GM19438 (cell line): Measurements from ENCODE around the gene NUP50.

Experiments
- ATAC-seq: cut with Tn5 transposase; IDR thresholded peaks from one replicate; pipeline ENCODE4 v1.9.1; 2021; ENCODE audit warnings: low read depth; ENCODE audit not compliant: unreplicated experiment

NUP50 gene

GRCh38 chr22:45192701-45193187, 29.0 kb downstream of the NUP50 start:
- ATAC-seq, result no peak

- no peak for ATAC-seq
Measured at GRCh38 chr22:45194686-45195085, 31.0 kb downstream of the NUP50 start.

DNA sequence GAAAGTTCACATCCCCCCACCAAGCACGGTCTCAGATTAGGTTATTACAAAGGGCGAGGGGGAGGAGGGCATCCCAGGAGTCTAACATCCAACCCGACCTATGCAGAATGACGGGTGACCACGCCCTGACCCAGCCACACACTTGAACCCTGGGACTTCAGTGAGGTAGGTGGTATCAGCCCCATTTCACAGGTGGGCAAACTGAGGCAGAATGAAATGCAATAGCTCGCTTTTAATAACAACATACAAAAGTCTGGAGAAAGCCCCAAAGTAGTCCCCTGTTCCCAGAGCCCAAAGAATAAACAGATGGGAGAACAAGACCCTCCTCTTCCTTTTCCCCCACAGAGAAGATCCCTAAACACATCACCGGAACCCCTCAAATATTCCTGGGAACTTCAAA, 31.9 kb downstream of the NUP50 start:
- ATAC-seq, result no peak

DNA sequence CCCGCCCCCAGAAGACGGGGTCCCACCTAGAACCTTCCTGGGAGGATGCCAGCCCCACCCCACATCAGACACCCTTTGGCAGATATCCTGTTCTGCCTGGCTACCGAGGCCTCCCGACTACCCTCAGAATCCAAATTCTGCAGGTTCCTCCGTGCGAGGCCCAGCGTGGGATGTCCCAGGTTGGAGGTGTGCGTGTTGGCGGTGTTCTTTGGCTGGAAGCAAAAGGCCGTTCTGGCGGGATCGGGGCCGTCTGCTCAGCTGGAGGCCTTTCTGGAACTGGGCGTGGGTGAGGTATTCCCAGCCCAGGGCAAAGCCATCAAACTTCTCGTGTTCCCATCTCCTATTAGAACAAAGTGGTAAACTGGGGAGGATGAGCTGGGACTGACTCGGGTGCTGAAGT, 32.6 kb downstream of the NUP50 start:
- ATAC-seq, result no peak

DNA sequence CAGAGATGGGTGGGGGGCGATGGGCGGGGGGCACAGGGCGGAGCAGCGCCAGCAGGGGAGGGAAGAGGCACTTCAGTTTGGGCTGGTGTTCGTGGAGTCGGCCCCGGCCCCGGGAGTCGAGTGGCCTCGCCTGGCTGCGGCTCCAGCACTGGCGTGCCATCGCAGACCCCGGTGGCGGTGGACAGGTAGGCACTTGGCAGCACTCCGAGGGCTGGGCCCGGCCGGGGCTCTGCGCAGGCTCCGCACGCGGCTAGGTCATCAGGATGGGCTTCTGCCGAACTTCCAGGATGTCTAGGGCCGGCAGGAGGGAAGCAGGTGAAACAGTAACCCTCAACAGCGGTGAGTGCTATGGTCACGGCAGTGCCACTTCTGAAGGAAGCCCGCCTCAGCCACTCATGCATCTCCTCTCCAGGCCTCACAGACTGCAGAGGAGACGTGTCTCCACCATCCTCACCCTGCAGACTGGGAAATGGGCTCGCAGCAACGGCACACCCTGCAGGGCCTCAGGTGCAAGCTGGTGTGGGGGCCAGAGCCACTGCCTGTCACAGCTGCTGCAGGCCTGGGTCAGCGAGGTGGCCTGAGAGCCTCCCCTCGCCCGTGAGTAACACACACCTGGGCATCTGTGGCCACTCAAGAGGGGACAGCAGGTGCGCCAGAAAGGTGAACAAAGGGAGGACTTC, 33.3 kb downstream of the NUP50 start:
- no peak for ATAC-seq

- no peak for ATAC-seq
Measured at GRCh38 chr22:45197606-45198462, 34.1 kb downstream of the NUP50 start.

- ATAC-seq, result no peak
Measured at GRCh38 chr22:45198463-45198795, 34.7 kb downstream of the NUP50 start.

GRCh38 chr22:45199723-45200122, 36.0 kb downstream of the NUP50 start:
- ATAC-seq, result no peak

- no peak for ATAC-seq
Measured at GRCh38 chr22:45200230-45200629, 36.5 kb downstream of the NUP50 start.

GRCh38 chr22:45200860-45201511, 37.3 kb downstream of the NUP50 start:
- no peak for ATAC-seq

- no peak for ATAC-seq
Measured at GRCh38 chr22:45201678-45202332, 38.1 kb downstream of the NUP50 start.

DNA sequence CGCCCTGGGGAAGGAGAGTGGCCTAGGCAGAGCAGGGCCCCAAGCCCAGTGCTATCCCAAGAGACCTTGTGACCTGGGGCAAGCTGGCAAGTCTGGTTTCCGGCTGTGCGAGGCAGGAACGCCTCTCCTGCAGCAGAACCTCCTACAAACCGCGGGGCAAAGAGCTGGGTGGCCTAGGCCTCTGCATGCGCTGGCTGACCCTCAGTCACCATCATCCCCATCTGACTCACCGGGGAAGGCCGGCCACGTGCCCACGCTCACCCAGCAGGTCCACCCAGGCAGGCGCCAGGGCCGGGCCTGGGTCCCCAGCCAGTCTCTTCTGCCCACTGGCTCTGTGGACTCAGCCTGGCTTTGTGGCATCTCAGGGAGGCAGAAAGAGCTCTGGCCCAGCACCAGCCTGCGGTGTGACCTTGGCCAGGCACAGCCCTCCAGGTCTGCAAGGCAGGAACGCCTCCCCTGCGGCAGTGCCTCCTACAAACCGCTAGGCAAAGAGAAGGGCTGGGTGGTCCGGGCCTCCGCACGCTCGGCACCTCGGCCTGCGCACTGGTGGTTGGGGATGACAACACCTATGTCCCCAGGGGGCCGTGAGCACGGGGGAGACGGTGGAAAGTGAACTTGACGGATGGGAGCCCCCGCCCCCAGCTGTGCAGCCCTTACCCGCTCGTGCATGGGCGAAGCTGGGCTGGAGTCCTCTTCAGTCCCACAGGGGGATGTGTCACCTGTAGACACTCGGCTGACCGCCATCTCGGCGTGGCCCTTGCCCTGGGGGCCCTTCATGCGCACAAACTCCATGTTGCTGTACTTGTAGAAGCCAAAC, 38.8 kb downstream of the NUP50 start:
- no peak for ATAC-seq

- ATAC-seq, result no peak
Measured at GRCh38 chr22:45203150-45203951, 39.6 kb downstream of the NUP50 start.

DNA sequence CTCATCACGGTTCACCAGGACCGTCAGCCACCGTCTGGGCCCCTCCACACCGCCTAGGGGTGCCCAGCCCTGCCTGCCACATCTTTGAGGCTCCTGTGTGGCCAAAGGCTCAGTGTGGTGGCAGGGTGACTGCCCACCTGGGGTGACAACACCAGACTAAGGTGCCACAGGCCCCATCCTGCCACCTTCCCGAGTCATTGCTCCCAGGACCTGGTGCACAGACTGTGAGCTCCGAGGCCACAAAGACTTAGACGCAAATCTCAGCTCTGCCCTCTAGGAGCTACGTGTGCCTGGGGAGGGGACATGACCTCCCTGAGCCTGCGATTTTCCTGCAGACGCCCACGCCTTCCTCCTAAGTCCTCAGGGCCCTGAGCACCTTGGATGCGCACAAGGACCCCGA, 40.5 kb downstream of the NUP50 start:
- ATAC-seq, result no peak

GRCh38 chr22:45204819-45205218, 41.1 kb downstream of the NUP50 start:
- ATAC-seq, result no peak

GRCh38 chr22:45205276-45205925, 41.7 kb downstream of the NUP50 start:
- ATAC-seq, result no peak

DNA sequence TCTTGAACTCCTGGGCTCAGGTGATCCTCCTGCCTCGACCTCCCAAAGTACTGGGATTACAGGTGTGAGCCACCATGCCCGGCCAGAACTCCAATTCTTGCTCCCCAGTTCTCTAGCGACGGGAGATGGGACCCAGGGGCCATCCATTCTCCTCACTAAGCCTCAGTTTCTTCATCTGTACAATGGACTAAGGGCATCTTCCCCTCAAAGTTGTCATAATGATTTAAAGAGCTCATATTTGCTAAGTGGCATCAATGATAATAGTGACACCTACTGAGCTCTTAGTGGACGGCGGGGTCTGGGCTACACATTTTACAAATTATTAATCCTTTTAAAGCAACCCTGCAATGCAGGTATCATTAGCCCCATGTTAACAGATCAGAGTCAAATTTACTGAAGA, 42.5 kb downstream of the NUP50 start:
- ATAC-seq, result no peak

DNA sequence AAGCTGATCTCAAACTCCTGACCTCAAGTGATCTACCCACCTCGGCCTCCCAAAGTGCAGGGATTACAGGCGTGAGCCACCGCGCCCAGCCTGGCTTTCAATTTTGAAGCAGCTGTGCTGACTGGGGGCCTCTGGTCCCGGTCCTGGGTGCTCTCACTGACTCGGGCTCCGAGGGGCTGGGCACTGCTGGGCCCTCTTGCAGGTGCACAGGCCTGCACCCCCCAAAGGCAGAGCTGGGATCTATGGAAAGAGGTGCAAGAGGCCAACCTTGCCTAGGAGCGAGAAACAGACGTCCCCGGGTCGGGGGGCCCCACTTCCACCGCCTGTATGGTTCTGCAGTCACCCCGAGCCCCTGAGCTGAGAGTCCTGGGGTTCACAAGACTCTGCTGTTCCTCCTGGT, 43.8 kb downstream of the NUP50 start:
- ATAC-seq, result no peak
